Mesenchymal stem cell (in vitro differentiated cells and primary cell): ENCODE results near the gene RABL2A.
A peak's percentile ranks its signal among the peaks of the same experiment; 100 is the strongest.
"Not testable (repeated sequence)": the region's sequence is repeated elsewhere in the genome, so short reads cannot be mapped to it uniquely, and the experiment has no call there.

Experiments used
- DNase-seq: peaks from one replicate; pipeline ENCODE4 v3.0.0-alpha.2; 2013
- H2AFZ ChIP-seq: one replicate; pipeline ENCODE4 v1.6.1; 2013; ENCODE audit warnings: low read depth, mild to moderate bottlenecking, control low read depth, inconsistent platforms, low read length, moderate library complexity
- H2AK5ac ChIP-seq: 2 replicates; pipeline ENCODE4 v1.6.1; 2013; ENCODE audit warnings: low read length, moderate library complexity, mild to moderate bottlenecking, inconsistent platforms; ENCODE audit not compliant: severe bottlenecking
- H2BK120ac ChIP-seq: one replicate; pipeline ENCODE4 v1.6.1; 2013; ENCODE audit warnings: low read depth, mild to moderate bottlenecking, inconsistent platforms, low read length, moderate library complexity
- H2BK12ac ChIP-seq, 2 experiments: one replicate each; pipeline ENCODE4 v1.6.1; 2013; ENCODE audit warnings: inconsistent platforms in 2 of 2, low read length in 2 of 2, mild to moderate bottlenecking in 2 of 2, moderate library complexity in 2 of 2, control low read depth in 1 of 2
- H2BK15ac ChIP-seq: one replicate; pipeline ENCODE4 v1.6.1; 2013; ENCODE audit warnings: mild to moderate bottlenecking, low read depth, inconsistent platforms; ENCODE audit not compliant: poor library complexity, severe bottlenecking
- H2BK5ac ChIP-seq: 2 replicates; pipeline ENCODE4 v1.6.1; 2013; ENCODE audit warnings: low read depth, mild to moderate bottlenecking, low read length, control low read depth, inconsistent platforms; ENCODE audit not compliant: poor library complexity, severe bottlenecking
- H3K14ac ChIP-seq, 2 experiments: one replicate each; pipeline ENCODE4 v1.6.1; 2013; ENCODE audit warnings: inconsistent platforms in 2 of 2, low read length in 2 of 2, control low read depth in 1 of 2, mild to moderate bottlenecking in 1 of 2, moderate library complexity in 1 of 2
- H3K18ac ChIP-seq, 2 experiments: one replicate each; pipeline ENCODE4 v1.6.1; 2013; ENCODE audit warnings: inconsistent platforms in 2 of 2, low read length in 2 of 2, control low read depth in 1 of 2, low read depth in 1 of 2, mild to moderate bottlenecking in 1 of 2
- H3K23ac ChIP-seq, 2 experiments: one replicate each; pipeline ENCODE4 v1.6.1; 2013; ENCODE audit warnings: inconsistent platforms in 2 of 2, low read length in 2 of 2, mild to moderate bottlenecking in 2 of 2, moderate library complexity in 2 of 2, control low read depth in 1 of 2
- H3K27ac ChIP-seq: 2 replicates; pipeline ENCODE4 v1.5.1; 2013; ENCODE audit warnings: mild to moderate bottlenecking, moderate library complexity, low read length, control low read depth, inconsistent platforms; ENCODE audit not compliant: poor library complexity, severe bottlenecking
- H3K27me3 ChIP-seq, 2 experiments: 2 replicates each; pipeline versions ENCODE4 v1.6.1 to v1.7.0; 2013; ENCODE audit warnings: low read length in 2 of 2, mild to moderate bottlenecking in 2 of 2, moderate library complexity in 2 of 2, control low read depth in 1 of 2, inconsistent platforms in 1 of 2; ENCODE audit not compliant: control insufficient read depth in 1 of 2, insufficient read depth in 1 of 2
- H3K36me3 ChIP-seq, 2 experiments: 2 replicates each; pipeline versions ENCODE4 v1.6.1 to v1.7.0; 2013; ENCODE audit warnings: low read length in 2 of 2, control low read depth in 1 of 2, inconsistent platforms in 1 of 2, low read depth in 1 of 2, mild to moderate bottlenecking in 1 of 2; ENCODE audit not compliant: insufficient read depth in 2 of 2, control insufficient read depth in 1 of 2
- H3K4ac ChIP-seq, 2 experiments: one replicate each; pipeline ENCODE4 v1.6.1; 2013; ENCODE audit warnings: inconsistent platforms in 2 of 2, low read length in 2 of 2, mild to moderate bottlenecking in 2 of 2, moderate library complexity in 2 of 2, control low read depth in 1 of 2, low read depth in 1 of 2
- H3K4me1 ChIP-seq: 2 replicates; pipeline ENCODE4 v1.6.1; 2013; ENCODE audit warnings: low read depth, low read length, control low read depth; ENCODE audit not compliant: control insufficient read depth, insufficient read depth
- H3K4me2 ChIP-seq: 2 replicates; pipeline ENCODE4 v1.6.1; 2013; ENCODE audit warnings: low read length, mild to moderate bottlenecking, inconsistent platforms; ENCODE audit not compliant: poor library complexity, severe bottlenecking
- H3K4me3 ChIP-seq, 2 experiments: 2 replicates each; pipeline versions ENCODE4 v1.5.1 to v1.7.0; 2013; ENCODE audit warnings: low read length in 2 of 2, mild to moderate bottlenecking in 2 of 2, control low read depth in 1 of 2, low read depth in 1 of 2; ENCODE audit not compliant: insufficient read depth in 1 of 2
- H3K79me1 ChIP-seq: replicated peaks from 2 replicates; pipeline ENCODE4 v1.6.1; 2013; ENCODE audit warnings: mild to moderate bottlenecking, control low read depth, low read length, inconsistent platforms; ENCODE audit not compliant: poor library complexity, severe bottlenecking
- H3K9ac ChIP-seq: 2 replicates; pipeline ENCODE4 v1.7.0; 2013; ENCODE audit warnings: mild to moderate bottlenecking, low read length, moderate library complexity
- H3K9me3 ChIP-seq: 2 replicates; pipeline ENCODE4 v1.7.0; 2013; ENCODE audit warnings: mild to moderate bottlenecking, low read length; ENCODE audit not compliant: control insufficient read depth
- H4K8ac ChIP-seq: one replicate; pipeline ENCODE4 v1.6.1; 2013; ENCODE audit warnings: inconsistent platforms, mild to moderate bottlenecking, low read length, moderate library complexity
- H4K91ac ChIP-seq: one replicate; pipeline ENCODE4 v1.6.1; 2013; ENCODE audit warnings: mild to moderate bottlenecking, low read length, inconsistent platforms
- WGBS: methylation state at CpG from one replicate; pipeline ENCODE4 v1.1.7; 2013; ENCODE audit warnings: mixed read lengths; 5-methylcytosine and 5-hydroxymethylcytosine counted together

RABL2A gene

DNA sequence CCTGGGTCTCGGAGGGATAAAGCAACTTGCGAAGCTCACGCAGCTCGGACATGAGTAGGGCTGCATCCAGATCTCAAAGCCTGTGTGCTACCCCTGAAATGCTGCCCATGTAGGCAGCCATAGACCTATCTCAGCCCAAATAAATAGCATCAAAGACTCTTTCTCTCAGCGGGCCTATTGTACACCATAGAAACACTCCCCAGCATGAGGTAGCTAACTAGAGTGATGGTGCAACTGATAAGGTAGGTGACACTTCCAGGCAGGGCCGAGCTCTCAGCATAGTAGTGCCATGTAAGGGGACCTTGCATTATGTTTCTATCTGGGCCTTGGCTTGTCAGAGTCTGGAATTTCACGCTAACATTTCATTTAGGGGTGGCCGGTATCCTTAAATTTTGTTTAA lies 52.4 kb downstream of the RABL2A start:
- Histone ChIP-seq H4K8ac (no peak overlapping the region), H3K23ac (no peak overlapping the region), H3K4me1 (no peaks in the 10 kb centered on the region), H3K27ac (no peak overlapping the region), H4K91ac (no peak overlapping the region), H3K36me3 (no peaks in the 10 kb centered on the region), H3K14ac (no peak overlapping the region), H3K4me2 (no peak overlapping the region), H2BK15ac (no peak overlapping the region), H2AFZ (no peak overlapping the region), H2BK12ac (no peak overlapping the region), H3K79me1 (no peaks in the 10 kb centered on the region), H3K18ac (no peak overlapping the region), H3K4me3 (no peak overlapping the region), H3K4ac (no peak overlapping the region), H2BK120ac (no peak overlapping the region), H2AK5ac (no peak overlapping the region), H3K27me3 (peaks cover 7 to 10% of the 10 kb centered on the region in 2 experiments), H3K9ac (no peak overlapping the region), H3K9me3 (no peaks in the 10 kb centered on the region), H2BK5ac (no peak overlapping the region)
- 76% methylated on average over 6 of the region's 8 CpGs for WGBS
- DNase-seq: no peak

DNA sequence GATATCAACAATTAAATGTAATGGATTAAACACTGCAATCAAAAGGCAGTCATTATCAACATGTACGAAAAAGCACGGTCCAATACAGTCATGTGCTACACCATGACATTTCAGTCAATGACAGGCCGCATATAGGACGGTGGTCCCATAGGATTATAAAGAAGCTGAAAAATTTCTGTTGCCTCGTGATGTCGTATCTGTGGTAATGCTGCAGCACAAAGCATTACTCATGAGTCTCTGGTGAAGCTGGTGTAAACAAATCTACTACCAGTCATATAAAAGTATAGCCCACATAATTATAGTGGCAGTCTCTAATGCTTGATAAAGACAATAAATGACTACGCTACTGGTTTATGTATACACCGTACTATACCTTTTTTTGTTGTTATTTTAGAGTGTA lies 58.4 kb downstream of the RABL2A start:
- Histone ChIP-seq H2BK5ac (no peak overlapping the region), H3K27ac (no peak overlapping the region), H2BK15ac (no peak overlapping the region), H3K4ac (no peak overlapping the region), H3K18ac (no peak overlapping the region), H3K79me1 (no peaks in the 10 kb centered on the region), H4K8ac (no peak overlapping the region), H2BK120ac (no peak overlapping the region), H3K9ac (no peak overlapping the region), H2BK12ac (no peak overlapping the region), H3K4me1 (no peaks in the 10 kb centered on the region), H3K4me3 (no peak overlapping the region), H3K23ac (no peak overlapping the region), H3K36me3 (no peaks in the 10 kb centered on the region), H3K27me3 (no peaks in the 10 kb centered on the region), H3K14ac (no peak overlapping the region), H2AFZ (no peak overlapping the region), H3K9me3 (no peaks in the 10 kb centered on the region), H4K91ac (no peak overlapping the region), H3K4me2 (no peak overlapping the region), H2AK5ac (no peak overlapping the region)
- peak; percentile 61 for DNase-seq
- WGBS: 72% methylated on average over 4 of the region's 8 CpGs

DNA sequence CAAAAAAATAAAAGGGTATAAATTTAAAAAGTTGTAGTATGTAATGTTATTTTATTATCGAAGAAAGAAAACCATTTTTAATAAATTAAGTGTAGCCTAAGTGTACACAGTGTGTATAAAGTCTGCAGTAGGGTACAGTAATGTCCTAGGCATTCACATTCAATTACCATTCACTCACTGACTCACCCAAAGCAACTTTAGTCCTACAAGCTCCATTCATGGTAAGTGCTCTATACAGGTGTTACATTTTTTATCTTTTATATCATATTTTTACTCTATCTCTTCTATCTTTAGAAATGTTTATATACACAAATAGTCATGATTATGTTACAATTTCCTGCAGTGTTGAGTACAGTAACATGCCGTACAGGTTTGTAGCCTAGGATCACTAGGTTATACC lies 59.5 kb downstream of the RABL2A start:
- Histone ChIP-seq H3K14ac (no peak overlapping the region), H3K27ac (no peak overlapping the region), H3K36me3 (no peaks in the 10 kb centered on the region), H3K4me2 (no peak overlapping the region), H3K79me1 (no peaks in the 10 kb centered on the region), H2BK120ac (no peak overlapping the region), H2BK12ac (no peak overlapping the region), H4K8ac (no peak overlapping the region), H2BK5ac (no peak overlapping the region), H3K4ac (no peak overlapping the region), H4K91ac (no peak overlapping the region), H2AFZ (no peak overlapping the region), H3K4me1 (no peaks in the 10 kb centered on the region), H3K23ac (no peak overlapping the region), H3K4me3 (no peak overlapping the region), H2AK5ac (no peak overlapping the region), H2BK15ac (no peak overlapping the region), H3K27me3 (no peaks in the 10 kb centered on the region), H3K9ac (no peak overlapping the region), H3K18ac (no peak overlapping the region), H3K9me3 (no peaks in the 10 kb centered on the region)
- WGBS: no CpG with 5 or more reads among the region's 2 CpGs
- DNase-seq: no peak

DNA sequence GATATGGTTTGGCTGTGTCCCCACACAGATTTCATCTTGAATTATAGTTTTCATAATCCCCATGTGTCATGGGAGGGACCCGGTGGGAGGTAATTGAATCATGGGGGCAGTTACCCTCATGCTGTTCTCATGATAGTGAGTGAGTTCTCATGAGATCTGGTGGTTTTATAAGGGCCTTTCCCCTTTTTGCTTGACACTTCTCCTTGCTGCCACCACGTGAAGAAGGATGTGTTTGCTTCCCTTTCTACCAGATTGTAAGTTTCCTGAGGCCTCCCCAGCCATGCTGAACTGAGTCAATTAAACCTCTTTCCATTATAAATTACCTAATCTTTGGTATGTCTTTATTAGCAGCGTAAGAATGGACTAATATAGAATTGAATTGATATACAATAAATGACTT lies 63.8 kb downstream of the RABL2A start:
- not testable (repeated sequence) for H3K14ac ChIP-seq, H3K27me3 ChIP-seq, H2BK120ac ChIP-seq, H3K36me3 ChIP-seq, H2BK15ac ChIP-seq, H2AFZ ChIP-seq, H3K4me2 ChIP-seq, DNase-seq, H3K79me1 ChIP-seq, H2BK12ac ChIP-seq, H2BK5ac ChIP-seq, H3K4me3 ChIP-seq, H3K4me1 ChIP-seq, H3K9me3 ChIP-seq, H4K91ac ChIP-seq, H3K4ac ChIP-seq, H3K27ac ChIP-seq, H3K18ac ChIP-seq, H3K23ac ChIP-seq, H2AK5ac ChIP-seq, H4K8ac ChIP-seq, H3K9ac ChIP-seq
- 100% methylated on average over 1 of the region's 3 CpGs for WGBS
